Heart left ventricle (tissue), 16 donors: ENCODE results near the gene NTF3. TPM values are rescaled to one million over a fixed set of nuclear protein-coding genes. Genes with fewer than 3 reads are reported as not detected.

Experiments
- ATAC-seq, 4 donors: fragments of 200-7000 bp; cut with Tn5 transposase; one replicate each; pipeline ENCODE4 v1.9.1; 2020 to 2022; ENCODE audit warnings: moderate library complexity in 4 of 4, mild to moderate bottlenecking in 3 of 4, moderate number of reproducible peaks in 1 of 4
- DNase-seq, 5 donors: peaks; one replicate each; pipeline ENCODE4 v3.0.0-alpha.2; 2020
- H3K27ac ChIP-seq, 12 donors: fragments of 200-600 bp; sonication (generic) in 4 of 12; one replicate each; pipeline versions ENCODE4 v1.5.0 to v1.8.0; 2016 to 2022; ENCODE audit warnings: mild to moderate bottlenecking in 2 of 12
- H3K27me3 ChIP-seq, 9 donors: fragments of 200-600 bp; sonication (generic) in 2 of 9; one replicate each; pipeline versions ENCODE4 v1.5.1 to v1.8.0; 2016 to 2022; ENCODE audit warnings: mild to moderate bottlenecking in 3 of 9
- H3K36me3 ChIP-seq, 9 donors: fragments of 200-600 bp; sonication (generic) in 2 of 9; one replicate each; pipeline versions ENCODE4 v1.5.0 to v1.8.0; 2018 to 2022; ENCODE audit warnings: mild to moderate bottlenecking in 2 of 9
- H3K4me1 ChIP-seq, 12 donors: fragments of 200-600 bp; sonication (generic) in 4 of 12; one replicate each; pipeline versions ENCODE4 v1.5.0 to v1.8.0; 2016 to 2022; ENCODE audit warnings: mild to moderate bottlenecking in 3 of 12
- H3K4me3 ChIP-seq, 12 donors: fragments of 200-600 bp; sonication (generic) in 4 of 12; one replicate each; pipeline versions ENCODE4 v1.5.0 to v1.8.0; 2017 to 2022; ENCODE audit warnings: mild to moderate bottlenecking in 9 of 12, moderate library complexity in 4 of 12
- H3K9me3 ChIP-seq, 12 donors: fragments of 200-600 bp; sonication (generic) in 4 of 12; one replicate each; pipeline versions ENCODE4 v1.5.0 to v1.8.0; 2016 to 2022; ENCODE audit warnings: mild to moderate bottlenecking in 1 of 12
- CTCF ChIP-seq, 12 donors: fragments of 200-600 bp; sonication (generic) in 4 of 12; IDR thresholded peaks; one replicate each; pipeline versions ENCODE4 v1.5.0 to v1.8.0; 2018 to 2022; ENCODE audit warnings: antibody characterized with exemption in 12 of 12, mild to moderate bottlenecking in 5 of 12
- POLR2A ChIP-seq, 2 donors: fragments of 450-650 bp; IDR thresholded peaks; one replicate each; pipeline ENCODE4 v1.6.1; 2017; ENCODE audit warnings: antibody characterized with exemption in 2 of 2, mild to moderate bottlenecking in 2 of 2, moderate library complexity in 2 of 2
- WGBS, 4 donors: extraction: QIAGEN DNeasy Blood & Tissue Kit in 2 of 4; methylation state at CpG; one replicate each; pipeline versions ENCODE4 v1.1.5 to v1.1.7; 2013 to 2018; 5-methylcytosine and 5-hydroxymethylcytosine counted together
- intact Hi-C, 10 donors: fragments of 100-400 bp; cut with DNase I; formaldehyde crosslinking; loops; one replicate each; pipeline versions ENCODE4 v1.11.1 to v1.14.2; 2022
- polyA plus RNA-seq, 2 donors: library from polyadenylated mRNA; stranded (reverse); fragments of 200-250 nt; gene quantifications; one replicate each; pipeline ENCODE4 v1.2.3, GENCODE V29; 2013
- total RNA-seq, 9 donors: library from RNA; depleted of rRNA in 2 of 9; stranded (reverse); fragments of >200 nt in 2 of 9; fragmentation: NEBNext Ultra II Directional in 3 of 9; extraction: Animal tissue kit (Norgen Biotek cat#: 25700) in 3 of 9; gene quantifications; one replicate each; pipeline versions ENCODE4 v1.1.0 to v1.2.4, GENCODE V29; 2016 to 2023
- donor health status: ischemic (EF 13 %, LVEDD 7.1; RV severe dilation, severe dysfunction).
- donor health status: healthy with polysubstance abuse.
- donor health status: DM: no; HTN: yes; CAD: no.
- donor health status: DM: no; HTN: no; CAD: no.
- donor health status: ischemic (EF 25% LVEDD 6.9; RV normal size, moderate dysfunction).
- donor health status: ischemic (EF 25% LVEDD 5.7; RV mildly dilated, moderate dysfunction).
- donor health status: healthy.
- donor health status: DM: yes; HTN: yes; CAD: no.
- donor health status: ischemic (EF 35%, LVEDD 5.7; RV mildly dilated, moderate dysfunction).
- donor health status: nonischemic (EF 11% LVEDD 7.7; RV severe dilation, severe dysfunction).
- donor health status: DM: yes; HTN: yes; CAD: no.
- donor health status: PGD.
- donor health status: ischemic (EF 29% LVEDD 5.4; RV normal size, mild dysfunction).
- donor health status: nonischemic (EF 23%, LVEDD 6.1; RV moderate dilation, normal function).

NTF3 gene
- total and polyA plus RNA-seq, 11 donors: 0.26 to 1.7 (median 0.63) TPM

GRCh38 chr12:5437589-5437988 lies 5.7 kb downstream of the NTF3 start:
- peak in 3 of 4 donors; percentile 19 to 58 (median 33) for ATAC-seq
- Histone ChIP-seq H3K27me3 (peaks cover 3 to 29% (median 10%) of the 10 kb centered on the region in 9 donors), H3K36me3 (no peaks in the 10 kb centered on the region), H3K9me3 (peaks cover 0 to 6% (median 0%) of the 10 kb centered on the region in 12 donors), H3K4me1 (peaks cover 0 to 49% (median 14%) of the 10 kb centered on the region in 12 donors), H3K4me3 (peak overlapping the region in 1 of 12 donors; percentile 3), H3K27ac (peak overlapping the region in 7 of 12 donors; percentile 24 to 69 (median 45))
- WGBS, 4 donors: 40 to 55% (median 48%) methylated on average over 11 of the region's 11 CpGs
- TF ChIP-seq CTCF (IDR thresholded peaks at IDR 0.05): no peak
- no peak for TF ChIP-seq POLR2A (IDR thresholded peaks at IDR 0.05)
- peak in 1 of 5 donors; percentile 51 for DNase-seq
- intact Hi-C loops: loop anchor here in 3 of 10 donors (2.0 to 10.0 kb wide), 3 partner anchors 73 to 607 kb away; no protein-coding TSS in a partner anchor

DNA sequence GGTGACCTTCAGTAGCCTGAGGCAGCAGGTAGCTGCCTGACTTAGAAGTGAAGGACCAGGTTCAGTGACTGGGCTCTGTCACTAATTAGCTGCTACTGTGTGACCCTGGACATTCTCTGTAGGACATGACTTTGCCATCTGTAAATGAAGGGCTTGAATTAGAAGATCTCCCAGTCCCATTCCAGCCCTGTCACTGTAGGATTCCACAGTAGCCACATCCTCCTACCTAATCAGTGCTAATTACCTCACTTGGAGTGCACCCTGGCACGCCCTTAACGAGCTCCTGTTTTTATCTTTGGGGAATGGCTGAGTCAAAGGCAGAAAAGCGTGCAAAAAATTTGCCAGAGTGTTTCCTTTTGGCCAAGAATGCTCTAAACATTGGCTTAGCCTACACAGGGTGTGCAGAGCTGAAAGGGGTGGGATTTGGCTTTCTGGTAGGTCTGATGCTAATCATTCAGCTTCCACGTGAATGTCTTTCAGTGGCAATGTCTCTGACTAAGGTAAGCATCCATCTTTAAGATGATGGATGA lies 6.8 kb downstream of the NTF3 start:
- ATAC-seq (no peak), DNase-seq (no peak)
- Histone ChIP-seq H3K27me3 (peaks cover 0 to 20% (median 0%) of the 10 kb centered on the region in 9 donors), H3K27ac (peak overlapping the region in 2 of 12 donors; percentile 19 to 44), H3K36me3 (no peaks in the 10 kb centered on the region), H3K9me3 (peaks cover 0 to 6% (median 0%) of the 10 kb centered on the region in 12 donors), H3K4me3 (no peak overlapping the region), H3K4me1 (peaks cover 0 to 42% (median 12%) of the 10 kb centered on the region in 12 donors)
- TF ChIP-seq POLR2A (IDR thresholded peaks at IDR 0.05): no peak
- TF ChIP-seq CTCF (IDR thresholded peaks at IDR 0.05): no peak
- 35 to 50% (median 43%) methylated on average over 4 of the region's 4 CpGs for WGBS, 4 donors
- intact Hi-C loops: loop anchor here in 3 of 10 donors (10.0 kb wide), 2 partner anchors 206 to 606 kb away; no protein-coding TSS in a partner anchor

GRCh38 chr12:5439371-5439771 lies 7.5 kb downstream of the NTF3 start:
- DNase-seq: no peak
- H3K27ac ChIP-seq: no peak overlapping the region
- H3K4me1 ChIP-seq: peaks cover 0 to 42% (median 12%) of the 10 kb centered on the region in 12 donors
- 87 to 90% (median 88%) methylated on average over 4 of the region's 4 CpGs for WGBS, 4 donors
- ATAC-seq: no peak
- TF ChIP-seq CTCF (IDR thresholded peaks at IDR 0.05) (no peak), POLR2A (IDR thresholded peaks at IDR 0.05) (no peak)
- peaks cover 0 to 15% (median 0%) of the 10 kb centered on the region in 9 donors for H3K27me3 ChIP-seq
- no peak overlapping the region for H3K4me3 ChIP-seq
- peaks cover 0 to 6% (median 0%) of the 10 kb centered on the region in 12 donors for H3K9me3 ChIP-seq
- intact Hi-C loops: loop anchor here in 3 of 10 donors (10.0 kb wide), 2 partner anchors 205 to 605 kb away; no protein-coding TSS in a partner anchor
- no peaks in the 10 kb centered on the region for H3K36me3 ChIP-seq

GRCh38 chr12:5439788-5440300 lies 7.9 kb downstream of the NTF3 start:
- peaks cover 0 to 42% (median 12%) of the 10 kb centered on the region in 12 donors for H3K4me1 ChIP-seq

More at GRCh38 chr12:5439788-5440300, 7.9 kb downstream of the NTF3 start:
- Histone ChIP-seq H3K36me3 (no peaks in the 10 kb centered on the region), H3K9me3 (peaks cover 0 to 6% (median 0%) of the 10 kb centered on the region in 12 donors), H3K27me3 (peaks cover 0 to 15% (median 0%) of the 10 kb centered on the region in 9 donors), H3K27ac (no peak overlapping the region), H3K4me3 (no peak overlapping the region)
- no peak for TF ChIP-seq CTCF (IDR thresholded peaks at IDR 0.05)
- no peak for TF ChIP-seq POLR2A (IDR thresholded peaks at IDR 0.05)
- DNase-seq (no peak), ATAC-seq (no peak)
- intact Hi-C loops: loop anchor here (2.0 to 10.0 kb wide), 13 partner anchors 205 to 605 kb away; no protein-coding TSS in a partner anchor
